GM21529 (cell line): Measurements from ENCODE around the gene GPATCH4.
"Not testable (repeated sequence)": the region's sequence is repeated elsewhere in the genome, so short reads cannot be mapped to it uniquely, and the experiment has no call there.

ENCODE experiments used
- ATAC-seq: cut with Tn5 transposase; IDR thresholded peaks from one replicate; pipeline ENCODE4 v1.9.1; 2021; ENCODE audit not compliant: unreplicated experiment

Gene GPATCH4

GRCh38 chr1:156601122-156601830 lies at the start of gene GPATCH4:
TSS of gene GPATCH4 (minus strand) at chr1:156601479.
- peak; percentile 74 for ATAC-seq

DNA sequence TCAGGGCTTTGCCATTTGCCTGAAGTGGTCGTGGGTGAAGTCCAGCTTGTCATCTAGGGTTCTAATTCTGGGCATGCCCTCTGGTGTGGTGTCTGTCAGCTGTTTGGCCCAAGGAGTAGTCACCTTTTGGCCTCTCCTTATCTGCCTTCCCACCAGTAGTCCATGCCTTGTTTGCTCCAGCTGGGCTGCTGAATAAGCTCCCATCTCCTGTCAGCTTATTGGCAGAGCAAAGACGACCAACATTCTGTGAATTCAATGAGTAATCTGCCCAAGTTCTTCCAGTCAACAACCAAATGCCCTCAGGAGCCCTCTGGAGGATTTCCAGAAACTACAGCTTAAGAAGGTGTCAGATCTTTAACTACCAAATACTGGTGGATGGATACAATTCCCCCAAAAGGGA lies 47.7 kb upstream of the GPATCH4 start:
- no peak for ATAC-seq

DNA sequence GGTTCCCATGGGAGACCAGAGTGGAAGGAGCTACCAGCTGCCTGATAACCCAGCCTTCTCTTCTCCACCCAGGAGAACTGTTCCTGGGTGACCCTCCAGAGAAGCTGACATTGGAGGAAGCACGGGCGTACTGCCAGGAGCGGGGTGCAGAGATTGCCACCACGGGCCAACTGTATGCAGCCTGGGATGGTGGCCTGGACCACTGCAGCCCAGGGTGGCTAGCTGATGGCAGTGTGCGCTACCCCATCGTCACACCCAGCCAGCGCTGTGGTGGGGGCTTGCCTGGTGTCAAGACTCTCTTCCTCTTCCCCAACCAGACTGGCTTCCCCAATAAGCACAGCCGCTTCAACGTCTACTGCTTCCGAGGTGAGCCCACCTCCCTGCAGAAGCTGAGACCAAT lies 47.2 kb upstream of the GPATCH4 start:
- ATAC-seq, result no peak

DNA sequence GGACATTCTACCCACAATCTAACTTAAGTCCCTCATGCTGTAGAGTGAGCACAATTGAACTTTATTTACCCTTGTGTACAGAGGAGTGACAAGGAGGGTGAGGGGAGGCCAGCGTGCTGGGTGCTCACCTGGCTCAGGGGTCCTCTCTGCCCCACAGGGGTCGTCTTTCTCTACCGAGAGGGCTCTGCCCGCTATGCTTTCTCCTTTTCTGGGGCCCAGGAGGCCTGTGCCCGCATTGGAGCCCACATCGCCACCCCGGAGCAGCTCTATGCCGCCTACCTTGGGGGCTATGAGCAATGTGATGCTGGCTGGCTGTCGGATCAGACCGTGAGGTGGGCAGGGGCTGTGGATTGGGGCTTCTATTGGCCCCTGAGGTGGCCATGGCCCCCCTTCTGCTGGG lies 46.1 kb upstream of the GPATCH4 start:
- ATAC-seq, result no peak

- no peak for ATAC-seq
These were observed 45.5 kb upstream of the GPATCH4 start for GRCh38 chr1:156646738-156647211.

GRCh38 chr1:156645666-156646065 lies 44.4 kb upstream of the GPATCH4 start:
- no peak for ATAC-seq

GRCh38 chr1:156645056-156645455 lies 43.8 kb upstream of the GPATCH4 start:
- no peak for ATAC-seq

DNA sequence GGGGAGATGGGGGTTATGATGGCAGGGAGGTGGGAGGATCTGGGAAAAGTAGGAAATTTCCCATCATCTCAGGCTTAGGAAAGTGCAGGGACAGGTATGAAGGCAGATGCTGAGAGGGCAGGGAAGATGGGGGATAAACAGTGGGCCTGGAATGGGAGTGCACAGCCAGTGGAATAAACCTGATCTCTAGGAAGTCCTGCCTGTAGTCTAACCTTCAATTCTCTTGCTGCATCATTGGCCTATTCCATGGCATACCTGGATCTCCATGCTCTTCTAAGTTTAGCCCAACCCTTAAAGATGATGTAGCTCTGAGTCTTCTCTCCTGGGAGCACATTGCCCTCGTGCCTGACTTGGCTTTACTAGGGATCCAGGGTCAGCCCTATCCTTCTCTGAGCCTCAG lies 43.4 kb upstream of the GPATCH4 start:
- no peak for ATAC-seq

DNA sequence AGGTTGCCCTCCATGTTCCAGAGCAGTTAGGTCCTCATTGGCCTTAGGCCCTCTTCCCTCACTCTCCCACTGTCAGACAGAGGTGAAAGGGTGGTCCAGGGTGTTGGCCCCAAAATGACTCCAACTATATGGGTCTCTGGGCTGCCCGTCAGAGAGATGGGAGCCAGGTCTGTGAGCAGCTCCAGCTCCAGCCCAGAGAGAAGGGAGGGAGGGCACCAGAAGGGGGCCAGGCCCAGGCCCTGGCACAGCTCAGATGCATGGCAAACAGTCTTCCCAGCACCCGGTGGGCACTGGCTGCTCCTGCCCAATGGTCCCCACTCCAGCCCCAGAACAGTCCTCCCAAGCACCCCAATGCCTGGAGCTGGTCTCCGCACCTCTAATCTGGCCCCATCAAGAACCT lies 42.9 kb upstream of the GPATCH4 start:
- ATAC-seq, result no peak

- peak; percentile 49 for ATAC-seq
These were observed 42.5 kb upstream of the GPATCH4 start for GRCh38 chr1:156643778-156644092.

DNA sequence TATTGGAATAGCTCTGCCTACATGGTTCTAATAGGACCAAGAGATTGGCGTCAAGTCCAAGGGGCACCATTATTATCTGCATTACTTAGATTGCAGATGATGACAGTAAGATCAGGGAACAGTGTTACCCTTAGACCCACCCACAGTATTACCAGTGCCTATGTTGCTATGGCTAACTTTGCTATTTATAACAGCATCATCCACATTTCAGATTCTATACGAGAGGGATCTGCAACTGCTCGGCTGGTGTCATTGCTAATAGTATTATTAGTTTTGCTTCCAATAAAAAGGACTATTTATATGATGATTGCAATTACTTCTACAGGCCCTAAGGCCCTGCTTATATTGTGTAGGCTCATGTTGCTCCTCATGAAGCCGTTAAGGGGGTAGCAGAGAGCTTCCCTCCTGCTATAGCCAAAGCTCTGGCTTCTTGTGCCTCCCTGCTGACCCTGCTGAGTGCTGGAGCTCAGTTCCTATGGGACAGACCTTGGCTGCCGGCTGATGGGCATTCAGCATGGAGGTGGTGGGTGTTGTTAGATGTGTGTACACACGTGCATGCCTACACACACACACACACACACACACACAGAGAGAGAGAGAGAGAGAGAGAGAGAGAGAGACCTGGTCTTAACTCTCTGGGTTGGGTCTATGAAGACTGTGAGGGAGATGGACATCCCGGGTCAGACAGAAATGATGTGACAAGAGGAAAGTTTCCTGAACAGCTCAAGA lies 41.9 kb upstream of the GPATCH4 start:
- no peak for ATAC-seq

DNA sequence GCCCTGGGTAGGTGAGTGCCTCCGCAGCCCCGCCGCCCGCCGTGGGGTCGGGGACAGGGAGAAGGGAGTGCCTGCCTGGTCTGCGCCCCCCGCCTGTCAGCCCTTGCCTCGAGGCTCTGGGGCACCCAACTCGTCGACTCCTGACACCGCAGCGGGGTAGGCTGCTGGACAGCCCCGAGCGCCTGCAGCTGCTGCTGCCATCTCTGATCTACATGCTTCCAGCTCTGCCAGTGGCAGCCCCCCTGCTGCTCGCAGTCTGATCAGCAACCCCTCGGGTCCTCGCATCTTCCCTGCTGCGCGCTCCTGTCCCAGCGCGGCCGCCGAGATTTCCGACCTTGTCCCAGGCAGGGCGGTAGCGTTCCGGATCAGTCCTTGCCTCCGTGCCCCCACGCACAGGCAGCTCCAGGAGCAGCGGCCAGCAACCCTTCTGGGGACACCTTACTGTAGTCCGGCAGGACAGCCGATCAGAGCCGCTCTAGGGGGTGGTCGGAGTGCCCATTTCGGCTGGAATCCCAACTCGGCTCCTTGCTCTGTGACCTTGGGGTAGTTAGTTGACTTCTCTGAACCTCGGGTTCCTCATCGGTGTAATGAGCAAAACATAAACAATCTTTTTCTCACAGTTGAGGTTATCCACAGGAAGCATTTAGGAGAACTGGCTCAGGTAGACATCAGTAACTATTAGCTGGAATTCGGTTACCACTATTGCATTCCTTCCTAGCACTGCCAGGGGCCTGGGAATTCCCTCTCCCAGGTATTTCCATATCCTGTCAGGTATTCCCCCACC lies 41.2 kb upstream of the GPATCH4 start:
- no peak for ATAC-seq

DNA sequence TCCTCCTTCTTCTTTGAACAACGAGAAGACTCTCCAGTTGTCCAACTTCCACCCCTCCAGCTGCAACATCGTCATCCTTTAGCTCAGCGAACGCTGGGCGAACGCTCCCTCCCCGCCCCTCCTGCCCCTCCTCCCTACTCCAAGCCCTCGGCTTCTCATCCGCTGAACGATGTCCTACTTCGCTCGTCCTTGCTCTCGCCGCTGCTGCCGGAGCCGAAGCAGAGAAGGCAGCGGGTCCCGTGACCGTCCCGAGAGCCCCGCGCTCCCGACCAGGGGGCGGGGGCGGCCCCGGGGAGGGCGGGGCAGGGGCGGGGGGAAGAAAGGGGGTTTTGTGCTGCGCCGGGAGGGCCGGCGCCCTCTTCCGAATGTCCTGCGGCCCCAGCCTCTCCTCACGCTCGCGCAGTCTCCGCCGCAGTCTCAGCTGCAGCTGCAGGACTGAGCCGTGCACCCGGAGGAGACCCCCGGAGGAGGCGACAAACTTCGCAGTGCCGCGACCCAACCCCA lies 40.5 kb upstream of the GPATCH4 start, which contains the start of gene BCAN:
BCAN (plus strand) TSS at position 357 of the 504 bp plus-strand sequence. CDS start 3,938 bp downstream, outside the sequence.
- no peak for ATAC-seq

GRCh38 chr1:156640842-156641706 lies 39.8 kb upstream of the GPATCH4 start:
- ATAC-seq, result no peak

DNA sequence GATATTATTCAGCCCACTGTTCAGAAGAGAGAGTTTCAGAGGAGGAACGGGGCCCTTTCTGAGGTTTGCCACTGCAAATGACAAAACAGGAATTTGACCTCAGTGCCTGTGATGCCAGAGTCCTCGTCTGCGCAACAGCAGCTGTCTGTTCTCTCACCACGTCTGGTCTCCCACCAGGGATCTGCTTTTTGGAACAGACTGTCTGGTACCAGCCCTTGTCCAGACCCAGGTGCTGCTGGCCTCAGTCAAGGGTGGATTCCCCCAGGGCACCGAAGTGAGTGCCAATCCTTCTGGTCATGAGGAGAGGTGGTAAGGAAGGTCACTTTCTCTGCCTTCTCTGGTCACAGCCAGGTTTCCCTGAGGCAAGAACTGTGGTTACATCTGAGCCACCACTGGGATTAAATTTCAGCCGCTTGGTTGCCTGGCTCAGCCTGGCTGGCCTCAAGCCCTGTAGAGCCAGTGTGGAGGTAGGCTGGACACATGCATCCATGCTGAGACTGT lies 38.4 kb upstream of the GPATCH4 start:
- no peak for ATAC-seq

DNA sequence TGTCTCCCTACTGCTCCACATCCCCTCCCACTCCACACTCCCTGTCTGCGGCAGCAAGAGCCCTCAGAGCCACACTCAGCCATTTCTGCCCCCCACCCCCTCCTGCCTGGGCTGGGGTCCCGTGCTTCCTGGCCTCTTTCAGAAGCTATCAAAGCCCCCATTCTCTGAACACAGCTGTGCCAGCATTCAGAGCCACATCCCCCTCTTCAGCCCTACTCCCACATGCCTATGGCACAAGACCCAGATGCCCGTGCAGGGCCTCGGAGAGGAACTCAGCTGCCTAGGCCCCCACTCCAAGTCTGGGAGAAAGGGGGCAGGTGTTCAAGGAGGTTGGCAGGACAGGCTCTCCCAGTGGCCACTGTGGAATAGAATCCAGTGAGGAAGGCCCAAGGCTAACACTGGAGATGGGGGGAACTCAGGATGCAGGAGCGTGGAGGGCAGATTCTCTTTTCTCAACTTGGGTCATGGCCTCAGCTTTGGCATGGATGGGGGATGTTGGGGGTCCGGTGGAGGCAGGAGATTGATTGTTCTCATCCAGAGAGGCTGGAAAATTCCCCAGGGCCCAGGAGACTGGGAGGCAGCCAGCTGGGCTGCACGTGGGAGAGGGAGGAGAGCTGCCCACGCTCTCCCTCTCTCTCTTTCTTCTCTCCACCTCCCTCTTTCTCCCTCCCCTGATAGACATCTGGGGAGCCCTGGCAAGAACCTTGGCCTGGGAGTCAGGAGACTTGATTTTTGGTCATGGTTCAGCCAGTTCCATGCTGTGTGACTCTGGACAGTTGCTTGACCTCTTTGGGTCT lies 37.1 kb upstream of the GPATCH4 start:
- no peak for ATAC-seq

DNA sequence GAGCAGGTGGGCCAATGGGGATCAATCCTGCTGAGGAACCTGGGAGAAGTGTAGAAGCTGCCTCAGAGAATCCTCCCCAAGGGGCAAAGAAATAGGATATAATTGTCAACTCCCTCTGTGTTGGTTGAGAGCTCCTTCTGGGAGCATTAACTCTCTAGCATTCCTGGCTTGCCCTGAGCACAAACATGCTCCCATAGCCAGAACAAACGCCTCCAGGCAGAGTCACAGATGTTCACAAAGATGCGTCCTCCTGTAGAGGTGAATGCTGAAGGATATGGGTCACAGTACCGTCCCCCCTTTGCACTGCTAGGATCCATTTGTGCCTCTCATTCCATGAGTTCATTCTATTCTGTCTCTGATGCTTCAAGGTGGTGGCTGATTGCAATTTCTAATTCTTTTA lies 31.1 kb upstream of the GPATCH4 start:
- ATAC-seq, result no peak

DNA sequence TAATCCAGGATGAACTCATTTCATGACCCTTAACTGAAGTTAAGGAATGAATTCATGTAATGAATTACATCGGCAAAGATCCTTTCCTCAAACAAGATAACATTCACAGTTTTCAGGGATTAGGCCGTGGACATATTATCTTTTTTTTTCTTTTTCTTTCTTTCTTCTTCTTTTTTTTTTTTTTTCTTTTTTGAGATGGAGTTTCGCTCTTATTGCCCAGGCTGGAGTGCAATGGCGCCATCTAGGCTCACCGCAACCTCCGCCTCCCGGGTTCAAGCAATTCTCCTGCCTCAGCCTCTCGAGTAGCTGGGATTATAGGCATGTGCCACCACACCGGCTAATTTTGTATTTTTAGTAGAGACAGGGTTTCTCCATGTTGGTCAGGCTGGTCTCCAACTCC lies 29.9 kb upstream of the GPATCH4 start:
- not testable (repeated sequence) for ATAC-seq

DNA sequence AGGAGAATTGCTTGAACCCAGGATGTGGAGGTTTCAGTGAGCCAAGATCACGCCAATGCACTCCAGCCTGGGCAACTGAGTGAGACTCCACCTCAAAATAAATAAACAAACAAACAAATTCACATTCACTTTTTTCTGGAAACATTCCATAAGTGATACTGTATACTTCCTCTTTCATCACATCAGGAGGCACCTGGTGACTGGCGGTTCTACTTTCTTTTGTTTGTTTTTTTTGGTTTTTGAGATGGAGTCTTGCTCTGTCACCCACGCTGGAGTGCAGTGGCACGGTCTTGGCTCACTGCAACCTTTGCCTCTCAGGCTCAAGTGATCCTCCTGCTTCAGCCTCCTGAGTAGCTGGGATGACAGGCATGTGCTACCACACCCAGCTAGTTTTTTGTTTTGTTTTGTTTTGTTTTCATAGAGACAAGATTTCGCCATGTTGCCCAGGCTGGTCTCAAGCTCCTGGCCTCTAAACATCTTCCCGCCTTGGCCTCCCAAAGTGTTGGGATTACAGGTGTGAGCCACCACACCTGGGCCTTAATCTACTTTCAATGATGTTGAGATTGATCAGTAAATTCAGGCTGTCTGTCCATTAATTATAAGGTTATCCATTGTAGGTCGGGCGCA lies 28.7 kb upstream of the GPATCH4 start:
- ATAC-seq, result no peak
